Measurements from ENCODE around the gene HIVEP3. TPM values are rescaled to one million over a fixed set of nuclear protein-coding genes. Genes with fewer than 3 reads are reported as not detected.

Gene HIVEP3
- total RNA-seq, 5 donors from 2014 or later (not counting 1 experiment from before 2014, with no cell fraction given), result 7.0 to 15.3 (median 8.8) TPM

- H3K27me3 ChIP-seq (replicated peaks in 1 of 2; ENCODE audit: control insufficient read depth in 2 of 2, extremely low read depth in 1 of 2, insufficient read depth in 2 of 2, low read length in 1 of 2), result no peaks in the 10 kb centered on the region
- ChIA-PET POLR2A (no interaction called here), CTCF (no interaction called here)
- Mint-ChIP-seq H3K36me3 (peaks cover 8% of the 10 kb centered on the region), H3K27ac (no peak overlapping the region), H3K27me3 (no peaks in the 10 kb centered on the region), H3K4me1 (peaks cover 0 to 8% (median 5%) of the 10 kb centered on the region in 3 donors), H3K4me3 (no peak overlapping the region), H3K9me3 (no peaks in the 10 kb centered on the region)
- H3K9me3 ChIP-seq, result no peaks in the 10 kb centered on the region
- no peak overlapping the region for H3K27ac ChIP-seq (ENCODE audit: low read length)
- DNase-seq (no peak), ATAC-seq (replicated peaks in 1 of 4) (no peak)
- H3K36me3 ChIP-seq (ENCODE audit: control insufficient read depth in 2 of 2, extremely low read depth in 1 of 2, insufficient read depth in 1 of 2, low read length in 1 of 2), result no peaks in the 10 kb centered on the region
- WGBS (ENCODE audit: insufficient coverage), result 96% methylated on average over 6 of the region's 6 CpGs
- no peak overlapping the region for H3K4me3 ChIP-seq (ENCODE audit: control insufficient read depth in 1 of 2, extremely low read depth in 1 of 2, low read length in 1 of 2)
- peaks cover 0 to 3% of the 10 kb centered on the region in 2 experiments for H3K4me1 ChIP-seq (ENCODE audit: control insufficient read depth in 1 of 2, extremely low read depth in 1 of 2, insufficient read depth in 2 of 2, low read length in 2 of 2)
These were observed 306.7 kb downstream of the HIVEP3 start for GRCh38 chr1:41611932-41612450.

GRCh38 chr1:41611068-41611931, 307.4 kb downstream of the HIVEP3 start:
- POLR2A ChIA-PET, result no interaction called here
- no peak for DNase-seq
- Mint-ChIP-seq H3K27ac (no peak overlapping the region), H3K36me3 (peaks cover 8% of the 10 kb centered on the region), H3K4me3 (no peak overlapping the region), H3K27me3 (no peaks in the 10 kb centered on the region), H3K9me3 (no peaks in the 10 kb centered on the region), H3K4me1 (peaks cover 0 to 8% (median 5%) of the 10 kb centered on the region in 3 donors)
- peaks cover 0 to 3% of the 10 kb centered on the region in 2 experiments for H3K4me1 ChIP-seq (ENCODE audit: control insufficient read depth in 1 of 2, extremely low read depth in 1 of 2, insufficient read depth in 2 of 2, low read length in 2 of 2)
- no peaks in the 10 kb centered on the region for H3K27me3 ChIP-seq (replicated peaks in 1 of 2; ENCODE audit: control insufficient read depth in 2 of 2, extremely low read depth in 1 of 2, insufficient read depth in 2 of 2, low read length in 1 of 2)
- no peak overlapping the region for H3K4me3 ChIP-seq (ENCODE audit: control insufficient read depth in 1 of 2, extremely low read depth in 1 of 2, low read length in 1 of 2)
- no peak overlapping the region for H3K27ac ChIP-seq (ENCODE audit: low read length)
- no peaks in the 10 kb centered on the region for H3K36me3 ChIP-seq (ENCODE audit: control insufficient read depth in 2 of 2, extremely low read depth in 1 of 2, insufficient read depth in 1 of 2, low read length in 1 of 2)
- 91% methylated on average over 17 of the region's 17 CpGs for WGBS (ENCODE audit: insufficient coverage)
- no peaks in the 10 kb centered on the region for H3K9me3 ChIP-seq
- no peak for ATAC-seq (replicated peaks in 1 of 4)
- CTCF ChIA-PET, result no interaction called here

- no peaks in the 10 kb centered on the region for H3K36me3 ChIP-seq (ENCODE audit: control insufficient read depth in 2 of 2, extremely low read depth in 1 of 2, insufficient read depth in 1 of 2, low read length in 1 of 2)
- Mint-ChIP-seq H3K27me3 (no peaks in the 10 kb centered on the region), H3K9me3 (no peaks in the 10 kb centered on the region), H3K36me3 (peaks cover 8% of the 10 kb centered on the region), H3K4me3 (no peak overlapping the region), H3K4me1 (peaks cover 0 to 8% (median 1%) of the 10 kb centered on the region in 3 donors), H3K27ac (no peak overlapping the region)
- DNase-seq, result no peak
- ATAC-seq (replicated peaks in 1 of 4), result no peak
- no peak overlapping the region for H3K27ac ChIP-seq (ENCODE audit: low read length)
- 94% methylated on average over 2 of the region's 4 CpGs for WGBS (ENCODE audit: insufficient coverage)
- peaks cover 0 to under 1% of the 10 kb centered on the region in 2 experiments for H3K4me1 ChIP-seq (ENCODE audit: control insufficient read depth in 1 of 2, extremely low read depth in 1 of 2, insufficient read depth in 2 of 2, low read length in 2 of 2)
- no peak overlapping the region for H3K4me3 ChIP-seq (ENCODE audit: control insufficient read depth in 1 of 2, extremely low read depth in 1 of 2, low read length in 1 of 2)
- no peaks in the 10 kb centered on the region for H3K27me3 ChIP-seq (replicated peaks in 1 of 2; ENCODE audit: control insufficient read depth in 2 of 2, extremely low read depth in 1 of 2, insufficient read depth in 2 of 2, low read length in 1 of 2)
- CTCF ChIA-PET, result no interaction called here
- POLR2A ChIA-PET, result no interaction called here
- H3K9me3 ChIP-seq, result no peaks in the 10 kb centered on the region
These were observed 308.4 kb downstream of the HIVEP3 start for GRCh38 chr1:41610361-41610760.

GRCh38 chr1:41609166-41609883, 309.4 kb downstream of the HIVEP3 start:
- no peaks in the 10 kb centered on the region for H3K27me3 ChIP-seq (replicated peaks in 1 of 2; ENCODE audit: control insufficient read depth in 2 of 2, extremely low read depth in 1 of 2, insufficient read depth in 2 of 2, low read length in 1 of 2)
- no peaks in the 10 kb centered on the region for H3K27me3 Mint-ChIP-seq
- ChIA-PET POLR2A (no interaction called here), CTCF (no interaction called here)
- no peaks in the 10 kb centered on the region for H3K4me1 ChIP-seq (ENCODE audit: control insufficient read depth in 1 of 2, extremely low read depth in 1 of 2, insufficient read depth in 2 of 2, low read length in 2 of 2)
- no peak overlapping the region for H3K27ac ChIP-seq (ENCODE audit: low read length)
- H3K27ac Mint-ChIP-seq, result no peak overlapping the region
- no peaks in the 10 kb centered on the region for H3K9me3 Mint-ChIP-seq
- no peak for ATAC-seq (replicated peaks in 1 of 4)
- H3K4me3 ChIP-seq (ENCODE audit: control insufficient read depth in 1 of 2, extremely low read depth in 1 of 2, low read length in 1 of 2), result no peak overlapping the region
- WGBS (ENCODE audit: insufficient coverage), result 97% methylated on average over 9 of the region's 10 CpGs
- no peak for DNase-seq
- no peaks in the 10 kb centered on the region for H3K9me3 ChIP-seq
- no peak overlapping the region for H3K4me3 Mint-ChIP-seq
- H3K36me3 Mint-ChIP-seq, result peaks cover 8% of the 10 kb centered on the region
- H3K36me3 ChIP-seq (ENCODE audit: control insufficient read depth in 2 of 2, extremely low read depth in 1 of 2, insufficient read depth in 1 of 2, low read length in 1 of 2), result no peaks in the 10 kb centered on the region
- H3K4me1 Mint-ChIP-seq, result peaks cover 0 to 8% (median 0%) of the 10 kb centered on the region in 3 donors

- ChIA-PET POLR2A (no interaction called here), CTCF (no interaction called here)
- 89% methylated on average over 3 of the region's 4 CpGs for WGBS (ENCODE audit: insufficient coverage)
- ATAC-seq (replicated peaks in 1 of 4) (no peak), DNase-seq (no peak)
- peaks cover 0 to 8% (median 0%) of the 10 kb centered on the region in 3 donors for H3K4me1 Mint-ChIP-seq
- H3K4me3 ChIP-seq (ENCODE audit: control insufficient read depth in 1 of 2, extremely low read depth in 1 of 2, low read length in 1 of 2), result no peak overlapping the region
- no peaks in the 10 kb centered on the region for H3K9me3 ChIP-seq
- no peaks in the 10 kb centered on the region for H3K9me3 Mint-ChIP-seq
- H3K36me3 Mint-ChIP-seq, result peaks cover 4% of the 10 kb centered on the region
- H3K36me3 ChIP-seq (ENCODE audit: control insufficient read depth in 2 of 2, extremely low read depth in 1 of 2, insufficient read depth in 1 of 2, low read length in 1 of 2), result no peaks in the 10 kb centered on the region
- no peaks in the 10 kb centered on the region for H3K4me1 ChIP-seq (ENCODE audit: control insufficient read depth in 1 of 2, extremely low read depth in 1 of 2, insufficient read depth in 2 of 2, low read length in 2 of 2)
- H3K27ac Mint-ChIP-seq, result no peak overlapping the region
- no peak overlapping the region for H3K4me3 Mint-ChIP-seq
- H3K27me3 Mint-ChIP-seq, result no peaks in the 10 kb centered on the region
- H3K27me3 ChIP-seq (replicated peaks in 1 of 2; ENCODE audit: control insufficient read depth in 2 of 2, extremely low read depth in 1 of 2, insufficient read depth in 2 of 2, low read length in 1 of 2), result no peaks in the 10 kb centered on the region
- H3K27ac ChIP-seq (ENCODE audit: low read length), result no peak overlapping the region
These were observed 310.5 kb downstream of the HIVEP3 start for GRCh38 chr1:41608211-41608610.

- no CpG with 5 or more reads among the region's 5 CpGs for WGBS (ENCODE audit: insufficient coverage)
- Histone ChIP-seq H3K9me3 (no peaks in the 10 kb centered on the region), H3K27ac (ENCODE audit: low read length) (no peak overlapping the region), H3K27me3 (replicated peaks in 1 of 2; ENCODE audit: control insufficient read depth in 2 of 2, extremely low read depth in 1 of 2, insufficient read depth in 2 of 2, low read length in 1 of 2) (no peaks in the 10 kb centered on the region), H3K4me1 (ENCODE audit: control insufficient read depth in 1 of 2, extremely low read depth in 1 of 2, insufficient read depth in 2 of 2, low read length in 2 of 2) (no peaks in the 10 kb centered on the region), H3K4me3 (ENCODE audit: control insufficient read depth in 1 of 2, extremely low read depth in 1 of 2, low read length in 1 of 2) (no peak overlapping the region), H3K36me3 (ENCODE audit: control insufficient read depth in 2 of 2, extremely low read depth in 1 of 2, insufficient read depth in 1 of 2, low read length in 1 of 2) (no peaks in the 10 kb centered on the region)
- H3K9me3 Mint-ChIP-seq, result no peaks in the 10 kb centered on the region
- H3K4me3 Mint-ChIP-seq, result no peak overlapping the region
- ATAC-seq (replicated peaks in 1 of 4) (no peak), DNase-seq (no peak)
- H3K4me1 Mint-ChIP-seq, result peaks cover 0 to 8% (median 0%) of the 10 kb centered on the region in 3 donors
- H3K27me3 Mint-ChIP-seq, result no peaks in the 10 kb centered on the region
- ChIA-PET CTCF (no interaction called here), POLR2A (interaction anchor here in 1 of 2 donors (0.7 kb wide), 1 partner anchor 500 kb away, joined by 3 read pairs; no protein-coding TSS in a partner anchor)
- H3K27ac Mint-ChIP-seq, result no peak overlapping the region
- H3K36me3 Mint-ChIP-seq, result peaks cover 4% of the 10 kb centered on the region
These were observed 310.9 kb downstream of the HIVEP3 start for GRCh38 chr1:41607808-41608207.

Data from T-cell (primary cell).